Neural progenitor cell (in vitro differentiated cells): ENCODE measurements around the gene VCAN. TPM values are rescaled to one million over a fixed set of nuclear protein-coding genes. Genes with fewer than 3 reads are reported as not detected.

Experiments
- DNase-seq: peaks from one replicate; pipeline ENCODE4 v3.0.0-alpha.2; 2016; ENCODE audit warnings: low spot score
- H2AFZ ChIP-seq: fragments of 200-600 bp; sonication (generic); replicated peaks from 2 replicates; pipeline ENCODE4 v1.6.1; 2016; ENCODE audit warnings: antibody characterized with exemption
- H3F3A ChIP-seq: fragments of 200-600 bp; sonication (generic); 2 replicates; pipeline ENCODE4 v1.6.1; 2016; ENCODE audit warnings: antibody characterized with exemption, low read depth
- H3K27ac ChIP-seq: fragments of 200-600 bp; sonication (generic); 2 replicates; pipeline ENCODE4 v1.5.1; 2016; ENCODE audit warnings: mild to moderate bottlenecking
- H3K27me3 ChIP-seq: fragments of 200-600 bp; sonication (generic); 2 replicates; pipeline ENCODE4 v1.6.1; 2016; ENCODE audit warnings: mild to moderate bottlenecking, moderate library complexity
- H3K36me3 ChIP-seq: fragments of 200-600 bp; sonication (generic); 2 replicates; pipeline ENCODE4 v1.5.1; 2016
- H3K4me1 ChIP-seq: fragments of 200-600 bp; sonication (generic); 2 replicates; pipeline ENCODE4 v1.6.1; 2016; ENCODE audit warnings: mixed run types
- H3K4me2 ChIP-seq: fragments of 200-600 bp; sonication (generic); 2 replicates; pipeline ENCODE4 v1.6.1; 2016
- H3K4me3 ChIP-seq: fragments of 200-600 bp; sonication (generic); 2 replicates; pipeline ENCODE4 v1.5.1; 2016
- H3K79me2 ChIP-seq: fragments of 200-600 bp; sonication (generic); 2 replicates; pipeline ENCODE4 v1.6.1; 2016; ENCODE audit warnings: low read depth
- H3K9ac ChIP-seq: fragments of 200-600 bp; sonication (generic); 2 replicates; pipeline ENCODE4 v1.6.1; 2016
- H3K9me3 ChIP-seq: fragments of 200-600 bp; sonication (generic); 2 replicates; pipeline ENCODE4 v1.5.1; 2016; ENCODE audit warnings: low read depth
- H4K20me1 ChIP-seq: fragments of 200-600 bp; sonication (generic); 2 replicates; pipeline ENCODE4 v1.6.1; 2016; ENCODE audit warnings: low read depth
- H3K27ac Mint-ChIP-seq: 3 replicates; pipeline ENCODE4 v1.8.0; 2021; ENCODE audit warnings: mixed read lengths
- H3K27me3 Mint-ChIP-seq: 2 replicates; pipeline ENCODE4 v1.8.0; 2022; ENCODE audit warnings: low read depth, mild to moderate bottlenecking, inconsistent platforms, moderate library complexity, mixed read lengths; ENCODE audit not compliant: insufficient read depth
- H3K36me3 Mint-ChIP-seq: 3 replicates; pipeline ENCODE4 v1.8.0; 2021; ENCODE audit warnings: mixed read lengths
- H3K4me1 Mint-ChIP-seq: 3 replicates; pipeline ENCODE4 v1.8.0; 2021; ENCODE audit warnings: mixed read lengths
- H3K4me3 Mint-ChIP-seq: 3 replicates; pipeline ENCODE4 v1.8.0; 2021; ENCODE audit warnings: mild to moderate bottlenecking, moderate library complexity, mixed read lengths
- H3K9me3 Mint-ChIP-seq: 3 replicates; pipeline ENCODE4 v1.8.0; 2020; ENCODE audit warnings: mixed read lengths
- EZH2 ChIP-seq: fragments of 200-600 bp; sonication (generic); IDR thresholded peaks from 2 replicates; pipeline ENCODE4 v1.6.1; 2017; ENCODE audit warnings: antibody characterized with exemption, mild to moderate bottlenecking, moderate library complexity
- EZH2phosphoT487 ChIP-seq: fragments of 200-600 bp; sonication (generic); IDR thresholded peaks from 2 replicates; pipeline ENCODE4 v1.6.1; 2017; ENCODE audit warnings: antibody characterized with exemption
- total RNA-seq: library from RNA; depleted of rRNA; stranded (reverse); fragments of >200 nt; gene quantifications from 2 replicates; pipeline ENCODE4 v1.2.3, GENCODE V29; 2015; ENCODE audit warnings: low replicate concordance
- TF ChIP-seq, protein P1 (sequence below): fragments of 200-600 bp; sonication (generic); IDR thresholded peaks from 2 replicates; pipeline ENCODE4 v1.5.1; 2017; ENCODE audit warnings: antibody characterized with exemption, mild to moderate bottlenecking

VCAN gene
- total RNA-seq, 1 donor from 2014 or later, result 101 TPM

DNA sequence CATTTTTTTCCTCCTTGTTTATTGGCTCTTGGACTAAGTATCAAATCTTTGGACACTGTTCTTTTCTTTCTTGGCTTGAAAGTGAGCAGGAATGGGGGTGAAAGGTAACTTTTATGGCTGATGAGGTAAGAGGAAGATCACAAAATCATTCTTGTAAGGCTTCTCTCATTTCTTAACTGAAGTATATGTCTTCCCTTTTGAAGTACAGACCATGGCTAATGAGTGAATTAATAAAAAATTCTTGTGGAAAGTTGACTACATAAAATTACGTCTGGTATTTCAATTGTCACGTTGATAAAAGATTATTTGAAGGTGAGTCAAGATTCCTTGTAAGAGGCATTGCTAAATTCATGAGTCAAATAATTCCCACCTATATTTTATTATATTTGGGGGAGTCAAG lies 25.1 kb downstream of the VCAN start:
- H3K36me3 ChIP-seq, result peaks cover 9% of the 10 kb centered on the region
- H3K79me2 ChIP-seq, result no peaks in the 10 kb centered on the region
- H3K4me1 Mint-ChIP-seq, result peaks cover 10% of the 10 kb centered on the region

DNA sequence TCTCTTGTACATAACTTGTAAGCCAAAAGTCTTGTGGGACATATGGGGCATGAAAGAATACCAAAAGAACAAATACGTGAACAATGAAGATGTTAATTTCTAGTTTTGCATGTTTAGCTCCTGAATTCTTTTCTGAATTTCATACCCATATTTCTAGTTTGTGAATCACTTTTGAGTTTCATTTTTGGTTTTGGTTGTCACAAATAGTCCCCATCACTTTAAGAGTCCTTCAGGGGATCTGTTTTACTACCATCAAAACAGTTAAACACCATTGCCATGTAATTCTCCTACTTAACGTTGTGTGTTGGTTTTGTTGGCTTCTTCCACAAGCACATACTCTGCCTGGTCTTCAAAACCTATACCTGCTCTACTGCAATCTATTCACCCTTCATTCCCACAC lies 27.0 kb downstream of the VCAN start:
- peaks cover 9% of the 10 kb centered on the region for H3K4me1 Mint-ChIP-seq
- H3K27me3 Mint-ChIP-seq, result no peaks in the 10 kb centered on the region
- Histone ChIP-seq H3K9me3 (no peaks in the 10 kb centered on the region), H3K4me2 (no peak overlapping the region), H3K27ac (no peak overlapping the region), H3K9ac (no peak overlapping the region), H3K27me3 (no peaks in the 10 kb centered on the region), H3K4me3 (no peak overlapping the region), H3K79me2 (no peaks in the 10 kb centered on the region), H3F3A (peaks cover 16% of the 10 kb centered on the region), H4K20me1 (no peaks in the 10 kb centered on the region), H3K36me3 (peaks cover 9% of the 10 kb centered on the region), H2AFZ (no peak overlapping the region), H3K4me1 (peaks cover 23% of the 10 kb centered on the region)
- H3K36me3 Mint-ChIP-seq, result peaks cover 90% of the 10 kb centered on the region
- no peak overlapping the region for H3K27ac Mint-ChIP-seq
- no peak for DNase-seq
- peaks cover 21% of the 10 kb centered on the region for H3K9me3 Mint-ChIP-seq
- no peak overlapping the region for H3K4me3 Mint-ChIP-seq
- TF ChIP-seq EZH2phosphoT487 (no peak), EZH2 (no peak)
- TF ChIP-seq, protein P1, sequence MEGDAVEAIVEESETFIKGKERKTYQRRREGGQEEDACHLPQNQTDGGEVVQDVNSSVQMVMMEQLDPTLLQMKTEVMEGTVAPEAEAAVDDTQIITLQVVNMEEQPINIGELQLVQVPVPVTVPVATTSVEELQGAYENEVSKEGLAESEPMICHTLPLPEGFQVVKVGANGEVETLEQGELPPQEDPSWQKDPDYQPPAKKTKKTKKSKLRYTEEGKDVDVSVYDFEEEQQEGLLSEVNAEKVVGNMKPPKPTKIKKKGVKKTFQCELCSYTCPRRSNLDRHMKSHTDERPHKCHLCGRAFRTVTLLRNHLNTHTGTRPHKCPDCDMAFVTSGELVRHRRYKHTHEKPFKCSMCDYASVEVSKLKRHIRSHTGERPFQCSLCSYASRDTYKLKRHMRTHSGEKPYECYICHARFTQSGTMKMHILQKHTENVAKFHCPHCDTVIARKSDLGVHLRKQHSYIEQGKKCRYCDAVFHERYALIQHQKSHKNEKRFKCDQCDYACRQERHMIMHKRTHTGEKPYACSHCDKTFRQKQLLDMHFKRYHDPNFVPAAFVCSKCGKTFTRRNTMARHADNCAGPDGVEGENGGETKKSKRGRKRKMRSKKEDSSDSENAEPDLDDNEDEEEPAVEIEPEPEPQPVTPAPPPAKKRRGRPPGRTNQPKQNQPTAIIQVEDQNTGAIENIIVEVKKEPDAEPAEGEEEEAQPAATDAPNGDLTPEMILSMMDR, result no peak

More for the DNA sequence above, 25.1 kb downstream of the VCAN start:
- Histone ChIP-seq H3K9me3 (no peaks in the 10 kb centered on the region), H2AFZ (no peak overlapping the region), H3K4me2 (no peak overlapping the region), H3F3A (peaks cover 5% of the 10 kb centered on the region), H3K9ac (no peak overlapping the region), H4K20me1 (no peaks in the 10 kb centered on the region), H3K4me1 (peaks cover 13% of the 10 kb centered on the region), H3K27ac (no peak overlapping the region), H3K4me3 (no peak overlapping the region), H3K27me3 (no peaks in the 10 kb centered on the region)
- Mint-ChIP-seq H3K27me3 (no peaks in the 10 kb centered on the region), H3K27ac (no peak overlapping the region), H3K4me3 (no peak overlapping the region), H3K36me3 (peaks cover 88% of the 10 kb centered on the region), H3K9me3 (peaks cover 17% of the 10 kb centered on the region)
- TF ChIP-seq EZH2 (no peak), EZH2phosphoT487 (no peak)
- TF ChIP-seq, protein P1, result no peak
- no peak for DNase-seq

DNA sequence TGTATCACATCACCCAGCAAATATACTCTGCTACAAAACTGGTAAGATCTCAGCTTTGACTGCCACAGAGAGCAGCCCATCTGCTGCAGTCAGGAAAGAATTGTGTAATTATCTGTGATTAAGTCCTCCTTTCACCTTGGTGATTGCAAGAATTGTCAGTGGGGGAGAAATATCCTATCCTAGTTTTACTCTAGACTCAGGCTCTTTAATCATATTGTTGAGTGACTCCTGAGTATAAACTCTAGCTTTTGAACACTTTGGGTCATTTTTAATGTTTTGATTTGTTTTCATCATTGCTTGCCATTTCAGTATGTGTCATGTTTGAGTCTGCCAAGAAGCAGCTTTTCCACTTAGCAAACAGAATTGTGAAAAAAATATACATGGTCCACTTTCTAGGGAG lies 32.1 kb downstream of the VCAN start:
- H3K4me2 ChIP-seq, result peak overlapping the region; percentile 47
- no peaks in the 10 kb centered on the region for H3K27me3 ChIP-seq
- no peak overlapping the region for H2AFZ ChIP-seq
- no peaks in the 10 kb centered on the region for H4K20me1 ChIP-seq
- H3K36me3 Mint-ChIP-seq, result peaks cover 80% of the 10 kb centered on the region
- peaks cover 5% of the 10 kb centered on the region for H3K36me3 ChIP-seq
- H3F3A ChIP-seq, result peaks cover 16% of the 10 kb centered on the region
- H3K9me3 Mint-ChIP-seq, result peaks cover 47% of the 10 kb centered on the region
- TF ChIP-seq, protein P1, result no peak
- TF ChIP-seq EZH2phosphoT487 (no peak), EZH2 (no peak)
- H3K9me3 ChIP-seq, result no peaks in the 10 kb centered on the region
- peaks cover 13% of the 10 kb centered on the region for H3K4me1 Mint-ChIP-seq
- H3K4me3 ChIP-seq, result no peak overlapping the region
- H3K27ac ChIP-seq, result no peak overlapping the region
- DNase-seq, result no peak
- H3K27ac Mint-ChIP-seq, result no peak overlapping the region
- peaks cover 28% of the 10 kb centered on the region for H3K4me1 ChIP-seq
- no peak overlapping the region for H3K4me3 Mint-ChIP-seq
- H3K79me2 ChIP-seq, result no peaks in the 10 kb centered on the region
- no peaks in the 10 kb centered on the region for H3K27me3 Mint-ChIP-seq
- H3K9ac ChIP-seq, result no peak overlapping the region
